H7 (cell line): ENCODE measurements around the gene PYY. TPM values are rescaled to one million over a fixed set of nuclear protein-coding genes. Genes with fewer than 3 reads are reported as not detected.
"Not testable (repeated sequence)": the region's sequence is repeated elsewhere in the genome, so short reads cannot be mapped to it uniquely, and the experiment has no call there.

Experiments
- DNase-seq: peaks from one replicate; pipeline ENCODE4 v3.0.0; 2012
- H3K27me3 ChIP-seq: 2 replicates; pipeline ENCODE4 v1.6.0; 2011; ENCODE audit warnings: mild to moderate bottlenecking, low read length; ENCODE audit not compliant: control insufficient read depth, insufficient read depth
- H3K36me3 ChIP-seq: replicated peaks from 2 replicates; pipeline ENCODE4 v1.5.1; 2011; ENCODE audit warnings: low read length; ENCODE audit not compliant: control insufficient read depth, insufficient read depth
- H3K4me3 ChIP-seq: 2 replicates; pipeline ENCODE4 v1.5.1; 2011; ENCODE audit warnings: low read depth, mild to moderate bottlenecking, control low read depth, low read length, moderate library complexity; ENCODE audit not compliant: insufficient read depth
- total RNA-seq: library from RNA; depleted of rRNA; stranded (reverse); fragments of >200 nt; shearing (Covaris generic); gene quantifications from 2 replicates; pipeline ENCODE4 v1.2.3, GENCODE V29; 2014

The PYY gene
- total RNA-seq, 1 experiment from 2014 or later, result 1.8 TPM

GRCh38 chr17:43945074-43945829 is 8.5 kb downstream of the PYY start:
- H3K4me3 ChIP-seq, result no peak overlapping the region
- DNase-seq, result no peak
- no peaks in the 10 kb centered on the region for H3K27me3 ChIP-seq
- H3K36me3 ChIP-seq, result no peaks in the 10 kb centered on the region

GRCh38 chr17:43942051-43942685 is 11.6 kb downstream of the PYY start, which contains the start of gene PPY:
PPY (minus strand) TSS chr17:43942476; CDS start chr17:43941654, 822 bp downstream.
- DNase-seq, result no peak
- Histone ChIP-seq H3K36me3 (no peaks in the 10 kb centered on the region), H3K4me3 (no peak within 1 kb of the TSS), H3K27me3 (peaks cover 20% of the 10 kb centered on the region)

GRCh38 chr17:43940630-43941029 is 13.1 kb downstream of the PYY start:
- peak; percentile 81 for DNase-seq
- no peak overlapping the region for H3K4me3 ChIP-seq
- peaks cover 22% of the 10 kb centered on the region for H3K27me3 ChIP-seq
- no peaks in the 10 kb centered on the region for H3K36me3 ChIP-seq

- no peak for DNase-seq
- H3K4me3 ChIP-seq, result no peak overlapping the region
- H3K27me3 ChIP-seq, result peaks cover 22% of the 10 kb centered on the region
- no peaks in the 10 kb centered on the region for H3K36me3 ChIP-seq
These were observed 13.9 kb downstream of the PYY start for GRCh38 chr17:43939886-43940285.

GRCh38 chr17:43939452-43939851 is 14.3 kb downstream of the PYY start:
- H3K27me3 ChIP-seq, result peaks cover 22% of the 10 kb centered on the region
- not testable (repeated sequence) for H3K36me3 ChIP-seq, H3K4me3 ChIP-seq, DNase-seq

- Histone ChIP-seq H3K27me3 (peaks cover 22% of the 10 kb centered on the region), H3K4me3 (no peak overlapping the region), H3K36me3 (no peaks in the 10 kb centered on the region)
- DNase-seq, result no peak
These were observed 14.9 kb downstream of the PYY start for GRCh38 chr17:43938838-43939182.

GRCh38 chr17:43936434-43936833 is 17.3 kb downstream of the PYY start:
- no peak for DNase-seq
- H3K4me3 ChIP-seq, result no peak overlapping the region

GRCh38 chr17:43935926-43936261 is 17.8 kb downstream of the PYY start:
- Histone ChIP-seq H3K4me3 (no peak overlapping the region), H3K27me3 (peaks cover 22% of the 10 kb centered on the region), H3K36me3 (no peaks in the 10 kb centered on the region)
- no peak for DNase-seq

More at GRCh38 chr17:43936434-43936833, 17.3 kb downstream of the PYY start:
- H3K27me3 ChIP-seq, result peaks cover 22% of the 10 kb centered on the region
- no peaks in the 10 kb centered on the region for H3K36me3 ChIP-seq

GRCh38 chr17:43935204-43935925 is 18.4 kb downstream of the PYY start:
- Histone ChIP-seq H3K36me3 (no peaks in the 10 kb centered on the region), H3K27me3 (peaks cover 22% of the 10 kb centered on the region), H3K4me3 (no peak overlapping the region)
- DNase-seq, result no peak

GRCh38 chr17:43932923-43933322 is 20.8 kb downstream of the PYY start:
- peaks cover 9% of the 10 kb centered on the region for H3K27me3 ChIP-seq
- no peak overlapping the region for H3K4me3 ChIP-seq
- no peak for DNase-seq
- H3K36me3 ChIP-seq, result no peaks in the 10 kb centered on the region

- peaks cover 3% of the 10 kb centered on the region for H3K27me3 ChIP-seq
- H3K36me3 ChIP-seq, result no peaks in the 10 kb centered on the region
- no peak for DNase-seq
- H3K4me3 ChIP-seq, result no peak overlapping the region
These were observed 21.4 kb downstream of the PYY start for GRCh38 chr17:43932357-43932756.

- no peak overlapping the region for H3K4me3 ChIP-seq
- no peaks in the 10 kb centered on the region; the same call in 1 of the 2 replicates for H3K27me3 ChIP-seq
- no peak for DNase-seq
- no peaks in the 10 kb centered on the region for H3K36me3 ChIP-seq
These were observed 22.6 kb downstream of the PYY start for GRCh38 chr17:43931062-43931571.

- H3K36me3 ChIP-seq, result no peaks in the 10 kb centered on the region
These were observed 25.1 kb downstream of the PYY start for GRCh38 chr17:43928609-43929008.

GRCh38 chr17:43927929-43928328 is 25.8 kb downstream of the PYY start:
- H3K27me3 ChIP-seq, DNase-seq, H3K4me3 ChIP-seq, H3K36me3 ChIP-seq: not testable (repeated sequence)

More at GRCh38 chr17:43928609-43929008, 25.1 kb downstream of the PYY start:
- no peak for DNase-seq
- no peaks in the 10 kb centered on the region; the same call in 1 of the 2 replicates for H3K27me3 ChIP-seq
- H3K4me3 ChIP-seq, result no peak overlapping the region
